HG02970 (cell line): ENCODE results near the gene TMEM200C.

Experiments used
- ATAC-seq: cut with Tn5 transposase; IDR thresholded peaks from one replicate; pipeline ENCODE4 v1.9.1; 2021; ENCODE audit warnings: mild to moderate bottlenecking, moderate library complexity, moderate number of reproducible peaks; ENCODE audit not compliant: unreplicated experiment, low FRiP score

Gene TMEM200C

DNA sequence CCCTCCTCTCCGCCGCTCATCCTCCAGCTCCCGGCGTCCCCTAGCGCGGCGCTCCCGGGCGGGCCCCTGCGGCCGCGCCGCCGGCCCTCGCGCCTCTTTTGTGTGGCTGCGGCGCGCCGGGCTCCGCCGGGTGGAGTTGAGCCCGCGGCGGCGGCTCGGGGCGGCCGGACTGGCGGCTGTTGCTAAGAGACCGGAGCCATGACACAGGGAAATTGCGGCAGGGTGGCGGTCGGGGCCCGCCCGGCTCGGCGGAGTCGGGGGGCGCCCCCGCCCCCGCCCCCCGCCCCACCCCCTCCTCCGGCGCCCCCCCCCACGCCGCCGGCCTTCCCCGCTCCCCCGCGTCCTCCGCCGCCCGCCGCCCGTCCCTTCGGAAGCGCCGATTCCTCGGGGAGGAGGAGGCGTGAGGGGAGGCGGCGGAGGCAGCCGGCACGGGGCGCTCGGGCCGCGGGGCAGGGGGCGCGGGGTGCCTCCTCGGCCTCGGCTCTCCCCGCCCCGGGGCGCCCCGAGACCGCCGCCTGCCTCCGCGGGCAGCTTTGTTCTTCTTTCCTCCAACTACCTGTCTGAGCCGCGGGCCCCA, at the start of gene TMEM200C:
Gene TMEM200C (minus strand): TSS at position 224 of the 577 bp plus-strand sequence. CDS start 3,459 bp downstream, outside the sequence.
- no peak for ATAC-seq

- no peak for ATAC-seq
Measured at GRCh38 chr18:5944448-5944847, 49.1 kb upstream of the TMEM200C start.

GRCh38 chr18:5943514-5943913, 48.2 kb upstream of the TMEM200C start:
- no peak for ATAC-seq

DNA sequence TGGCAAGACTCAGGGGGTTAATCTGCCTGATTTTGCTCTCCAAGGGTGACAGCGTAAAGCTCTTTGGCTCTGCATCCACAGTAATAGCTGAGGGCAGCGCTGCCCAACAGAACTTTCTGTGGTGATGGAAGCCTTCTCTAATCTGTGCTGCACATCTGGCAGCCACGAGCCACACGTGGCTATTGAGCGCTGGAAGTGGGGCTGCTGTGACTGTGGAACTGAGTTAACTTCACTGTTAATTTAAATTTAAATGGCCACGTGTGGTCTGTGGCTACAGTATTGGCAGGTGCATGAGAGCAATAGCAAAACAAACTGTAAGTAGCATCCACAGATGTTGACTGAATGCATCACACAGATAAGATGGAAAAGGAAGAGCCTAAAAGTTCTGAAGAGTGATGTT, 47.3 kb upstream of the TMEM200C start:
- ATAC-seq = no peak

- no peak for ATAC-seq
Measured at GRCh38 chr18:5941890-5942289, 46.6 kb upstream of the TMEM200C start.

DNA sequence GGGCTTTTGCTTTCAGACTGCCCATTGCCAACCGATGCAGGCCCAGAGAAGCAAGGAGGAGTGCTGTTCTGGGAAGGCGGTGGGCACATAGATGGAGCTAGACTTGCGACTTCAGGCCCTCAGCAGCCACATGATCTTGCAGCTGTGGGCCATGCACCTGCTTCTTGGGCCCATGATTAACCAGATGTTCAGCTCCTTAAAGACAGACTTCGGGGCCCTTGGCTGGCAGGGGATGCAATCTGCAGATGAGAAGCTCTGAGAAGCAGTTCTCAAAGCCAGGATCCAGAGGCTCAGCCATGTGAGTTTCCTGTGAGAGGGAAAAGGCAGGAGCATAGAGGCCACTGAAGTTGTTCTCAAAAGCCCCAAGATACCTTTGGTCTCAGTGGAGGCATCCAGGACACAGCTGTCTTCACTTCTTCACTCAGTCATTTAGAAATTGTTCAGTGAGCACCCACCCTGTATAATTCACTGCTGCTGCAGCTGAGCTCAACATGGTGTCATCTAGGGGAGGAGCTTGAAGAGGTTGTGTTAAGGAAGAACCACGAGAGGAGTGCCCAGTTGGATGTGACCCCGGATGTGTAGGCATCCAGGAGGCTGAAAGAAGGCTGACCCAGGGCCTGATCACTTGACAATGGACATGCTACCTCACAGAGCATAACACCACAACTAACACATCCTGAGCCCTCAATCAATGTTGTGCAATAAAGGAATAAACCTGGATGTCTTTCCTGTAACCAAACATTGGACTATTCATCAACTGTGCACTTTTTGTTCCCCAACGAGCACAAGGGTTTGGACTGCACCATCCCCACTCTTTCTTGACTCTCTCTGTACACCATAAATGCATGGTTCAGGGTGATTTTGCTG, 44.7 kb upstream of the TMEM200C start:
- ATAC-seq = no peak

- ATAC-seq = no peak
Measured at GRCh38 chr18:5937795-5938194, 42.5 kb upstream of the TMEM200C start.

GRCh38 chr18:5937121-5937520, 41.8 kb upstream of the TMEM200C start:
- no peak for ATAC-seq

- no peak for ATAC-seq
Measured at GRCh38 chr18:5930789-5931188, 35.5 kb upstream of the TMEM200C start.

GRCh38 chr18:5918205-5918858, 23.0 kb upstream of the TMEM200C start:
- ATAC-seq = no peak

GRCh38 chr18:5914951-5915350, 19.6 kb upstream of the TMEM200C start:
- ATAC-seq = no peak

DNA sequence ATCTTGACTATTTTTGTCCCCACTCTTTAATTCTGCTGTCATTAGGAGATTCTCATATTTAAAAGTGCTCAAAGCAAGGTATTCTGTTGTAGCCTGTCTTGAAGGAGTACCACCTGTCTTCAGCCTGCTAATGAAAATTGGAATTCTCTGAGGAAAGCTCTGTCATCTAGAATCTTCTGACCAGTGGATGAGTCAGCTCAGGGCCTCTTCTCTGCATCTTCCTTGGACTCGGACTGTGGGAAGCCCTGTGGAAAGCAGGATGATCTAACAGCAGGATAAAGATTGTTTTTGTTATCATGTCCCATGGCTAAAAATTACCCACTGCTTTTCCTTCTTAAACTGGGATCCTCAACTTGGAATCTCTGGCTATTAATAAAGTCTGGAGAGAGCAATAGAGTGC, 18.7 kb upstream of the TMEM200C start:
- no peak for ATAC-seq

- ATAC-seq = no peak
Measured at GRCh38 chr18:5912566-5912965, 17.2 kb upstream of the TMEM200C start.

GRCh38 chr18:5909125-5909524, 13.8 kb upstream of the TMEM200C start:
- ATAC-seq = no peak

DNA sequence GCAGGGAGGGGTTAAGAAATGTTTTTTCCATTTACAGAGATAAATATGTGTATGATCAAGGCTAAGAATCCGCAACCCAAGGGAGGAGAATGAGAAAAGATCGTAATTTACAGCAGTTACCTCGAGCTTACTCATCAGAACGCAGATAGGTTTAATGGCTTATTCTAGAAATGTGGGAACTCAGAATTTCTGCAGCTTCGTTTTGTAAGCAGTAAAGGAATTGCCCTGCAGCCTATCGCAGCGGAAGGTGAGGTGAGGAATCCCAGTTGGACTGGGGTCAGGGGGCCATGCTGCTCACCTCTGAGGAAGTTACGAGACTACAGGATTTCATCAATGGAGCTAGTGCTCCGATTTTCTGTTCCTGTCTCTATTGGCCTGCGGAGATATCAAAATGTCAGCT, 8.1 kb upstream of the TMEM200C start:
- no peak for ATAC-seq

DNA sequence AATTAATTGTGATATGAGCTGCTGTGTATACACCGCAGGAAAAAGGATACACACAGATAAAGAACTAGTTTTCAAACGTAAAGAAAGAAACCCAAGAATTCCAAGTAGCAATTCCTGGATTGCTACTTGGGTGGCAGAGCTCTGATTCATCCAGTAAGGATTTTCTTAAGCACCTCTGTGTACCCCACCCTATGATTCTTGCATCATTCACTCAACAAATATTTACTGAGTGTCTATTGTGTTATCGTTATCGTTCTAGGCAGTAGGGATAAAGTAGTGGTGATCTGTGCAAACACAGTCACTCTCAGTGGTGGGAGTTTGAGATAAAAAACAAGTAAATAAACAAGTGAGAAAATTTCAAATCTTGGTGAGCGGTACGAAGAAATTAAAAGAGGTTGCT, 4.9 kb upstream of the TMEM200C start:
- no peak for ATAC-seq

DNA sequence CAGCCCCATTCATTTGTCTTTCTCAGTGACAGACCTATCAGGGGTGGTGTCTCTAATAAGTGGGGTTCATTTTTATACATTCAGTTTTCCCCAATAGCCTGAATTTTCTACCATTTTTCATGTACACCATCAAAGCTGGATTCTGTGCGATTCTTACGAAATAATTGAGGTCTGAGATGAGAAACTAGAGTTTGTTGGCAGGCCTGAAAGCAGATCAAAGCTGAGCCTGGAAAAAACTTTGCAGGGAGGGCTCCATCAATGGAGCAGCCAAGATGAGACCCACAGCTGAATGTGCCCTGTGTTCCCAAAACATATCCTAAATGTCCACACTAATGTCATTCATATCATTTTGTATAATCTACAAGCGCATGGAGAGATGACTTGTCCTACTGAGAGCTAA, 4.5 kb upstream of the TMEM200C start:
- ATAC-seq = no peak

DNA sequence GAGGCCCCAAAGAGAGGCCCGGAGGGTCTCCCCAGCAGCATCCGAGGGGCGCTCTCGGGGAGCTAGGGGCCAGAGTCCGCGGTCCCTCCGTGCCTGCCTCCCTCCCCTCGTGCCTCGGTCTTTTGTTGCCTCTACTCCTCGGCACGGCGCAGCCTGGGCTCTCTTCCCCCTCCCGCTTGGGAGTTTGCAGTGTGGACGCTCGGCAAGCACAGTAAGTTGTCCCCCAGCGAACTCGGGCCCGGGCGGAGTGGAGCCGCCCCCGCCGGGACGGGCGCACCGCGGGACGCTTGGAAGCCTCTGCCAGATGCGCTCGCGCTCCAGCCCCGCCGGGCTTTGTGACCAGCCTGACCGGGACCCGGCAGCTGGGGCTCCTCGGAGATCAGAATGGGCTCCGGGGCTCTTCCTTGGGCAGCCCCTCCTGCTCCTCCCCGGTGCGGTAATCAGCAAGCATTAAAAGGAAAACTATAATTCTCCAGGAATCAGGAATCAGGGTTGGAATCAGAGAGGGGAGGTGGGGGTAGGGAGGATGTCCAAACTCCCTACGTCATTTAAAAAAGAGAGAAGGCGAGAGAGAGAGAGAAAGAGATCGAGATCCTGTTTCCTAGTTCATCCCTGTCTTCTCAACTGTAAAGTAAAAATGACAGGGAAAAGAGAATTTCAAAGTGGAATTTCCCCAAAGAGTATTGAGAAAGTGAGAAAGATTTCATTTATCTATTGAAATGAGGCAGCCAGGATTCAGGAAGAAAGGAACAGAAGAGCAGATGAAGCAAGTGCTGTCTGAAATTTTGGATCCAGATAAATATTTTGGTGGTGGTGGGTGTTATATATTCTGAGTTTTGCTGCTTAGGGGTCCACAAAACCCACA, 786 bp upstream of the TMEM200C start:
- no peak for ATAC-seq

DNA sequence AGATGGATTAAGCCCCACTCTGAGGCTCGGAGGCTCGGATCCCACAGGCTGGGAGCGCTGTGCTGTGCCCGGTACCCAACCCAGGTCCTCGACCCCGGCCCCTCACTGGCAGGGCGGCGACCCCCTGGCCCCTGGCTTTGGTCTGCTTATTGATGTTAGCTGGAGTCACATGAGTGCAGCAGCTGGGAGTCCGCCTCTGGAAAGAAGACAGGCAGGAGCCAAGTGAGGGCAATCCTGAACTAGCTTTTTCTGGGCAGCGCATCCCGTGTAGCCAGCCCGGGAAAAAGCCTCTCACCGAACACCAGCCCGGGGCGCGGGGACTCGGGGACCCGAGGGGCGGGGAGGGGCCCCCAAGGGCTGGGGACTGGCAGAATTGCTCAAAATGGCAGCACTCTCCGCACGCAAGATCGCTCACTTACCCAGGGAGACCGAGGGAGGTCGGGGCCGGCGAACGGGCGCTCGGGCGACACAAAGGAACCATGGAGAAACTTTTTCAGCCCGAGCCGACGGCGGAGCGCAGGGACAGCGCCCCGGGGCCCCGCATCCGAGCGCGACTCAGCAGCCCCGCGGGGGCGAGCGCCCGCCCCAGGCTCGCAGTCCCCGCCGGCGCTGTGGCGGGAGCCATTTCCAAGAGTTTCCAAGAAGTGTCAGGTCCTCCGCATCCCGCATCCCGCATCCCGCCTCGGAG, 567 bp downstream of the TMEM200C start:
- no peak for ATAC-seq
